HG03457 (cell line): Measurements from ENCODE around the gene HMCES.
A peak's percentile ranks its signal among the peaks of the same experiment; 100 is the strongest.
"Not testable (repeated sequence)": the region's sequence is repeated elsewhere in the genome, so short reads cannot be mapped to it uniquely, and the experiment has no call there.

Experiments used
- ATAC-seq: cut with Tn5 transposase; IDR thresholded peaks from one replicate; pipeline ENCODE4 v1.9.1; 2021; ENCODE audit warnings: moderate number of reproducible peaks; ENCODE audit not compliant: unreplicated experiment

Gene HMCES

DNA sequence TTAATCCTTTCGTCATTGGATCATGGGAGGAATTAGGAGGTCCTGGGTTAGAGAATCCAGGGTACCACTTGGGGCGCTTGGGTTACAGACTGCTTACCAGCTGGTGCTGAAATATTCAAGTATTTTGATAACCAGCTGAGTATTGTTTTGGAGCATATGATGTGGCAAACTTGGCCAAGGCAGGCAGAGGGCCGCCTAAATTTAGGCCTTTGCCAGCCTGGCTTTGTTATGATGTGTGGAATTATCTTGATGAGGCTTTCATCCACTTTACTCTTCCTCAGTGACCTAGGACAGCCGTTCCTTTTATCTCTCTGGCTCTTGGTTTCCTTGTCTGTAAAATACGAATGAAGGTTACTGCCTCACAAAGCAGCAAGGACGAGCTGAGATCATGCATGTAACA, 22.4 kb upstream of the HMCES start:
- ATAC-seq, result no peak

DNA sequence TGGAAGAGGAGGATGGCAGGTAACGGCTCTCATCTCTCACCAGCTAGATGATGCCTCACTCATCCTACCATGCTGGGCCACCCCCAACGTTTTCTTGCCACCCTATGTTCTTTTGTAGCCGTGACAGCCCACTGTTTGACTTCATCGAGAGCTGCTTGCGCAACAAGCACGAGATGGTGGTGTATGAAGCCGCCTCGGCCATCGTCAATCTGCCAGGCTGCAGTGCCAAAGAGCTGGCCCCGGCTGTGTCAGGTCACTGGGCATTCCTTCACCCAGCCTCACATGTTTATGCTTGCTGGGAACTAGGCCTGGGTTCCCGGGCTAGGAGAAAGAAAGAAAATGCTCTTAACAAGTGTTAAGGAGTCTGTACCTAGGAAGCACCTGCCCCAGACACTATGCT, 21.1 kb upstream of the HMCES start:
- ATAC-seq, result no peak

DNA sequence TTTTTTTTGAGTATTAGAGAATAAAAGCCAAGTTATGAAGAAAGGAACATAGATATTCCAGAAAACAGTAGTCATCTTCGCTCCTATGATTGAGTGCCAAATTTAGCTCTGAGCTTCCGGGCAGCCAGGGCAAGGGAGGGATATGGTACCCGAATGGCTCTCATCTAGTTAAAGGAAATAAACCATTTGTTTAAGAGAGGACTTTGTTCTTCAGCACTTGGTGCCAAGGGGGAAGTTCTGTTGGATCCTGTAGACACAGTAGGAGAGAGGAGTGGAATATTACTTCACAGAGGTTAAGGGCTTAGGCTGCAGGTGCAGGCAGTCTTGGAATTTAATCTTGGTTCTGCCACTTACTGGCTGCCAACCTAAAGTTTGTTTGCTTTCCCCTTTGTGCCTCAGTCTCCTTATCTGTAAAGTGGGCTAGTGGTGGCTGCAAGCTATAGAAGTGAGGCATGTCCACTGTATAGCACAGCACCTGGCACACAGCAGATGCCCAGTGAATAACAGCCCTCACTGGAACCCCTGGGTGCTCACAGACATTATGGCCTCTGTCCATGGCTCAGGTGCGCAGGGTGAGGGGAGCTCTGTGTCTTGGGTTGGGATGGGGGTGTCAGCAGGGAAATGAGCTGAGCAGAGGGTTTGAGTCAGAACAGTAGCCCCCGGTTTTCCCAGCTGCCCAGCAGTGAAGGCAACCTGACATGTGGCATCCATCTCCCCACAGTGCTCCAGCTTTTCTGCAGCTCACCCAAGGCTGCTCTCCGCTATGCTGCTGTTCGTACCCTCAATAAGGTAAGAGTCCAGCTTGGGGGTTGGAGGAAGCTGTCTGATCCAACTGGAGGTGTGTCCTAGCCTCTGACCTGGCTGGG, 18.8 kb upstream of the HMCES start:
- no peak for ATAC-seq

DNA sequence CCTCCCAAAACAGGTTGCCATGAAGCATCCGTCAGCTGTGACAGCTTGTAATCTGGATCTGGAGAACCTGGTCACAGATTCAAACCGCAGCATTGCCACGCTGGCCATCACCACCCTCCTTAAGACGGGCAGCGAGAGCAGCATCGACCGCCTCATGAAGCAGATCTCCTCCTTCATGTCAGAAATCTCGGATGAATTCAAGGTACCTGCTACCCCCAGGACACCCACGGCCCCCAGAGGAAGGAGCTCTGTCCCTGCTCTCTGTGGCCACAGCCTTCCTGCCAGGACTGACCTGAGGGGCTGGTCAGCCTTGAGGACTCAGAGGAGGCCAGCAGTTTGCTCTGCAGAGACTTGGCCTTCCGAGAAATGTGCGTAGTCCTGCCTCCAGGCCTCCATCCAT, 18.1 kb upstream of the HMCES start:
- ATAC-seq, result no peak

DNA sequence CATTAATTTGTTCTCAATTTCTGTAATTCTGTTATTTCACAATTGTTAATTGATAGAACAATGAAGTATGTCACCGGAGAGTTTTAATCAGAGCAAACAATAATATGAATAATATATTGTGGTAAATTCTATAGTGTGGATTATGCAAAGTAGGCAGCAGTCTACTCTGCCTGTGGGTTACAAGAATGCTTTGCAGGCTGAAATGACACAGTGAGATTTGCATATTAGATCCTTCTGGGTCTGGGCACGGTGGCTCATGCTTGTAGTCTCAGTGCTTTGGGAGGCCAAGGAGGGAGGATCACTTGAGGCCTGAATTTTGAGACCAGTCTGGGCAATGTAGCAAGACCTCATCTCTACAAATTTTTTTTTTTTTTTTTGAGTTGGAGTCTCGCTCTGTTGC, 16.8 kb upstream of the HMCES start:
- no peak for ATAC-seq

DNA sequence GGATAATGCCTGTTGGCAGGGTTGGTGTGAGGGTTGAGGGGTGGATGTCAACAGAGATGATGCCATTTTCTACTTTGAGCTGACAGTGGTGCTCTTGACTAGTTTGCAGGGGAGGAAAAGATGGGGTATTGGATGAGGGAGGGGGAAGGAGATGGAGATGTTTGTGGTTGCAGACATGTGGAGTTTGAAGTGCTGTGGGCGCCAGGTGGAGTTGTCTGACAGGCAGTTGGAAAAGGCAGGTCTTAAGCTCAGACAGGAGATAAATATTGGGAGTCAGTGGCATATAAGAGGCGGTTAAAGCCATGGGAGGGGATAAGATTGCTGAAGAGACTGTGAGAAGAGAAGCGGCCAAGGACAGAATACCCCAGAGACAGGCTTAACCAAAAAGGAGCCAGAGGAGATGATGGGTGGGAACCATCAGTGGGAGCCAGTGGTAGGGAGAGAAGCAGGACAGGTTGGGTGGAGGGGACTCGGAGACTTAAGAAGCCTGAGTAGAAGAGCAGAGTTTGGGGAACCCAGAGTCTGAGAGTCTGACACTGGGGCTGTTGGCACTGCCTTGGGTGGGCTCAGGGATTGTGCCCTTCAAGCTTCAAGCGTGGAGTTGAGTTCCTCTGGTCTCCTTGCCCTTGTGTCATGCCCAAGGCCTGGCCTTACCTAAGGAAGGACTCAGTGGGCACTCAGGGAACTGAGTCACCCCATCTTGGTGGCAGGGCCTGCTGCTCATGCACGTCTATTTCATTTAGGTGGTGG, 15.3 kb upstream of the HMCES start:
- no peak for ATAC-seq

DNA sequence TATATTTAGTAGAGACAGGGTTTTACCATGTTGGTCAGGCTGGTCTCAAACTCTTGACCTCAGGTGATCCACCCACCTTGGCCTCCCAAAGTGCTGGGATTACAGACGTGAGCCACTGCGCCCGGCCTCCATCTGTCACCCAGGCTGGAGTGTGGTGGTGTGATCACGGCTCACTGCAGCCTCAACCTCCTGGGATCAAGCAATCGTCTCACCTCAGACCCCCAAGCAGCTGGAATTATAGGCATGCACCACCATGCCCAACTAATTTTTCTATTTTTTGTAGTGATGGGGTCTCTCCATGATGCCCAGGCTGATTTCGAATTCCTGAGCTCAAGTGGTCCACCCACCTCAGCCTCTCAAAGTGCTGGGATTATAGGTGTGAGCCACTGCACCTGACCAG, 13.7 kb upstream of the HMCES start:
- ATAC-seq, result not testable (repeated sequence)

DNA sequence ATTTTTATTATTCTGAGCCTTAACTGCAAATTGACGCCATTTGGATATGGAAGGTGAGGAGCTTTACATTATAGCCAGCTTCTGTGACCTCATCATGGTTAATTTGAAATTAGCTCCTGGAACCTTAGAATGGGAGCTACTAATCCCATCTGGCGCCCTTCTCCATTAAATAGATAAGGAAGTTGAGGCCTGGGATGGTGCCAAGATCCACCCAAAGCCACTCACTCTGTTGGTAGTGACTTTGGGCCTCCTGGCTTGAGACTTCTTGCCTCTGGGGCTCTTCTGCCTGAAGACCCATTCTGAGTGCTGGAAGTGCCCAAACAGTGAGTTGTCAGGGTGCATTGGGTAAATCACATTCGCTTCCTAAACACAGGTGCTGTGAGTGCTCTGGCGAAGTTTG, 12.0 kb upstream of the HMCES start:
- no peak for ATAC-seq

DNA sequence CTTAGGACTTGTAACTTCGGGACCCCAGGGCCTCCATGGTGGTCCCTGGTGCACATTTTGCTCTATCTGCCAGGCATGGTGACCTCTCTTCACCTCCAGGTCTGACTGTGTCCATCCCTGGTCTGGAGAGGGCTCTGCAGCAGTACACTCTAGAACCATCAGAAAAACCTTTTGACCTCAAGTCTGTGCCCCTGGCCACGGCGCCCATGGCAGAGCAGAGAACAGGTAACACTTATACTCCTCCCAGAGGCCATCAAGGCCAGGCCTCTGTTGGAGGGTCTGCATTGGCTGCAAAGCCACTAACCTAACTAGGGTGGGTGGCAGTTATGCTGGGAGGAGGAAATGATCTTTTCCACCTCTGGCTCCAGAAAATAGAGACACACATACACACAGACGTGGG, 10.3 kb upstream of the HMCES start:
- ATAC-seq, result no peak

DNA sequence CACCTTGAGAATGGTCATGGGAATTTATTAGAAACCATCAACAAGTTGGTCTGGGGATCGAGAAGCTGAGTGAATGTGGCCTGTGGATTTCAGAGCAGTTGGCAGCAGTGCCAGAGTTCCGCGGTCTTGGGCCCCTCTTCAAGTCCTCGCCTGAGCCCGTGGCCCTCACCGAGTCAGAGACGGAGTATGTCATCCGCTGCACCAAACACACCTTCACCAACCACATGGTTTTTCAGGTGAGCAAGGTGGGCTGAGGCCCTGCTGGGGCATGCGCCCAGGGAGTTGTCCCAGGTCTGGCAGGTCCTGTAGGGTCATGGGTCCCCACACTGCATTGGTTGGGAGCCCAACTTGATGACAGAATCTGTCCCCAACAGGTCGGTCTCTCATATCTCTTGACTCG, 7.0 kb upstream of the HMCES start:
- ATAC-seq, result no peak

DNA sequence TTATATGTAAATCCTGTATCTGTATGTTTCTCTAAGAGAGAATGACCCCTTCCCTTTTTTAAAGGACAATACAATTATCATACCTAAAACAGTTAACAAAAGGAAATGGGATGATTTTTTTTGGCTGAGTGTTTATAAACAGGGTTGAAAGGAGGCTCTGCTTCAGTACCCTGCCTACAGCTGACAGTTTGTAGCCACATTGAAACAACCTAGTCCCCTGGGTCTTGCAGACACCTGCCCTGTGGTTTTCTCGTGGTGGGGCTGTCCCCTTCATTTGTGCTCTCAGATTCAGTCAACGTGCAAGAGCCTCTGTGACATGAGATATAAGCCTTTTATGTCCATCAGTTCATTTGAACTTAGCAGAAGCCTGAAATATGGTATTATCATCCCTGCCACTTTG, 2.3 kb upstream of the HMCES start:
- peak; percentile 77 for ATAC-seq

DNA sequence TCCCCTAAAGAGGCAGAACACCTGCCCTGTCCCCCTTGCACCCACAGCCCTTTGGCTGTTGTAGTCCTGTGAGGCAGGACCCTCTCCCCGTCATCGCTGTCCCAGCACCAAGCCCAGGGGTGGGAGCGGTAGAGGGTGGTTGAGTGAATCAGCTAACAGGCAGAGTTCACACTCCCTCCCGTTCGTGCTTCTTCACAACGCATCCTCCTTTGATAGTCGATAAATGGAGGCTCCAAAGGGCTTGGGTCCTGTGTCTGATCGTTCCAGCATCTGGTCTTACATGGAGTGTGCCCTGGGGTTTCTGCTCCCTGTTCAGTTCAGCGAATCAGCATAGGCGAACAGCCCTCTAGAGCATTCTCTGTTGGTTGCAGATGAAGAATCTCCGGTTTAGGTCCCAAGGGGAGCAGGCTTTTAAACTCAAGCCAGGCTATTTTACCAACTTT, 820 bp upstream of the HMCES start:
- no peak for ATAC-seq

DNA sequence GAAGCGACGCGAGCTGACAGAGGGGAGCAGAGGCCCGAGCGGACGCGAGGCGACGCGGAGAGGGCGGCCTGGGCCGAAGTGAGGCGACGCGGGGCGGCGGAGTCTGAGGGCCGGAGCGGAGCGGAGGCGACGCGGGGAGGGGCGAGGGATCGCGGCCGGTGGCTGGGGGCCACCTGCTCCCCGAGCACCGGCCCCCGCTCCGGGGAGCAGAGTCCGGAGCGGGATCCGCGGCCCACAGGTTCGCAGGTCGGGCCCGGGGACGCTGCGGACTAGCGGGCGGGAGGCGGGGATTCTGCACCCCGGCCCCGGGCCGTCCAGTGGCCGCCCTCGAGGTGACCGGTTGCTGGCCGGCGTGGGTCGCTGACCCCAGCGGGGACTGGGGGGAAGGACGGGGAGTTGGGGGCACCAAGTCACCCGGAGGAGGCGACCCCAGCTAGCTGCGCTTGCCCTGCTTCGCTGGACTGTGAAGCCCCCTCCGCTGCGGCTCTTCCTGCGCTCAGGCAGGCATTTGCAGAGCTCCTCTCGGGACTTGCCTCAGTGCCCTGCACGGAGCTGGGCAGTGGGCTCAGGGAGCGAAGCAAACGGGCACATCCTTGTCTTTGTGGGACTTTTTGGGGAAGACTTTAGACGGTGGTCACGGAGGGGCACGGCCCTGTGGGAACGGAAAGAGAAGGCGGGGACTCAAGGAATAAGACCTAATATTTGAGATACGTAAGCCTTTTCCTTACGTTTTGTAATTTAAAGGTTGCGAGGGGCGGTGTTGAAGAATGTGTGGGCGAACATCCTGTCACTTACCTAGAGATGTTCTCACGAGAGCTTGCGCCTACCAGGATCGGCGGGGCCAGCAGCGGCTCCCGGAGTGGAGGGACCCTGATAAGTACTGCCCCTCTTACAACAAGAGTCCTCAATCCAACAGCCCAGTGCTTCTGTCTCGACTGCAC, 566 bp downstream of the HMCES start:
- ATAC-seq, result no peak

DNA sequence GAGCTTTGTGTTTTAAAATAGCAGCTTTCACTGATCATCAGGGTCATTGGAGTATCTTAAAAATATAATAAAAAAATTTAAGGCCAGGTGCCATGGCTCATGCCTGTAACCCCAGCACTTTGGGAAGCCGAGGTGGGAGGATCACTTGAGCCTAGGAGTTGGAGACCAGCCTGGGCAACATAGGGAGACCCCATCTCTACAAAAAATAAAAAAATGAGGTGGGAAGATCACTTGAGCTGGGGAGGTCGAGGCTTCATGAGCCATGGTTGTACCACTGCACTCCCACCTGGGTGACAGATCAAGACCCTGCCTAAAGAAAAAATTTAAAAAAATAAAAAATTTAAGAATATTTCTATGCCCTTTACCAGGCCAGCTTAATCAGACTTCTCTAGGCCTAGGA, 1.5 kb downstream of the HMCES start:
- ATAC-seq, result no peak

DNA sequence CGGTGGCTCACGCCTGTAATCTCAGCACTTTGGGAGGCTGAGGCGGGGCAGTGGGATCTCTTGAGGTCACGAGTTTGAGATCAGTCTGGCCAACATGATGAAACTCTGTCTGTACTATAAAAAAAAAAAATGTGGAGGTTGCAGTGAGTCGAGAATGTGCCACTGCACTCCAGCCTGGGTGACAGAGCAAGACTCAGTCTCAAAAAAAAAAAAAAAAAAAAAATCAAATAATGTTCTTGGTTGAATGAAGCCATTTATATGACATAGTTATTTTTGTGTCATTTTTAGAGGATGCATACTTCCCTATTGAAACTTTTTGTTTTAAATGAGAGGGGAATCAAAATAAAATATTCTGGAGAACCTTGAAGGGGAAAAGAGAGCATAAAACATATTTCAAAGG, 3.1 kb downstream of the HMCES start:
- no peak for ATAC-seq

DNA sequence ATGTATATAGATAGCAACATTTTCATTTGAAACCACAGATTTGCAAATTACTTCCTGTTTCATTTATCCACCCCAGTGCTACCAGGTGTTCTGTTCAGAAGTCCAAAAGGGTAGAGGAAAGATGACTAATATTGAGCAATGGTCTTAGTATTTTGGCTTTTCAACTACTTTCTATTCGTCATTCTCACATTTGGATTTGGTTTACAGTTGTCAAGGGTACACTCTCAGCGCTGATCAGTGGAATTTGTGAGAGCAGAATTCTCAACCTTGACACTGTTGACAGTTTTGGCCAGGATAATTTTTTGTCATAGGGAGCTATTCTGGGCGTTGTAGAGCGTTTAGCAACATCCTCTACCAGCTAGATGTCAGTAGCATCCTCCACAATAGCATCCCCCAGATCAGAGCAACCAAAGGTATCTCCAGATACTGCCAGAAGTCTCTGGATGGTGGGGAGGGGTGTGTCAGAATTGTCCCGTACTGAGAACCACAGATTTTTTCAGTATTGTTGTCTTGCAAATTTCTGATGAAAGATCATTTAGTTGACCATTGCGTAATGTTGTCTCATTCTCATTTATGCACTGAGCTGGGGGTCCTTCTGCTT, 4.2 kb downstream of the HMCES start:
- ATAC-seq, result peak; percentile 64

DNA sequence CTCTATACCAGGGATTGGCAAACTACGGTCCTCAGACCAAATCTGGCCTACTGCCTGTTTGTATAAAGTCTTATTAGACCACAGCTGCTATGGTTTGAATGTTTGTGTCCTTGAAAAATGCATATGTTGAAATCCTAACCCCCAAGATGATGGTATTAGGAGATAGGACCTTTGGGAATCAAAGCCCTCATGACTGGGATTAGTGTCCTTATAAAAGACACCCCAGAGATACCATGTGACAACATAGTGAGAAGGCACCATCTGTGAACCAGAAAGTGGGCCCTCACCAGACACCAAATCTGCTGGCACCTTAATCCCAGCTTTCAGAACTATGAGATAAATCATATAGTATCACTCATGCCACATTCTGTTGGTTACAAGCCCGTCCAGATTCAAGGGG, 7.4 kb downstream of the HMCES start:
- ATAC-seq, result no peak

DNA sequence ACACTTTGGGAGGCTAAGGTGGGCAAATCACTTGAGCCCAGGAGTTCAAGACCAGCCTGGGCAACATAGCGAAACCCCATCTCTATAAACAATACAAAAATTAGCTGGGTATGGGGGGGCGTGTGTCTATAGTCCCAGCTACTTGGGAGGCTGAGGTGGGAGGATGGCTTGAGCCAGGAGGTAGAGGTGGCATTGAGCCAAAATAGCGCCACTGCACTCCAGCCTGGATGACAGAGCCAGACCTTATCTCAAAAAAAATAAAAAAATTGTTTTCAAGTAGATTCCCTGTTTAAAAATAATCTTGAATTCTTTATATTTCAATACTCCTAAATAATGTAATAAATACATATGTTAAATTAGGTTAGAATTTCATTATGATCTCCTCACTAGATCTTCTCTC, 9.8 kb downstream of the HMCES start:
- no peak for ATAC-seq

DNA sequence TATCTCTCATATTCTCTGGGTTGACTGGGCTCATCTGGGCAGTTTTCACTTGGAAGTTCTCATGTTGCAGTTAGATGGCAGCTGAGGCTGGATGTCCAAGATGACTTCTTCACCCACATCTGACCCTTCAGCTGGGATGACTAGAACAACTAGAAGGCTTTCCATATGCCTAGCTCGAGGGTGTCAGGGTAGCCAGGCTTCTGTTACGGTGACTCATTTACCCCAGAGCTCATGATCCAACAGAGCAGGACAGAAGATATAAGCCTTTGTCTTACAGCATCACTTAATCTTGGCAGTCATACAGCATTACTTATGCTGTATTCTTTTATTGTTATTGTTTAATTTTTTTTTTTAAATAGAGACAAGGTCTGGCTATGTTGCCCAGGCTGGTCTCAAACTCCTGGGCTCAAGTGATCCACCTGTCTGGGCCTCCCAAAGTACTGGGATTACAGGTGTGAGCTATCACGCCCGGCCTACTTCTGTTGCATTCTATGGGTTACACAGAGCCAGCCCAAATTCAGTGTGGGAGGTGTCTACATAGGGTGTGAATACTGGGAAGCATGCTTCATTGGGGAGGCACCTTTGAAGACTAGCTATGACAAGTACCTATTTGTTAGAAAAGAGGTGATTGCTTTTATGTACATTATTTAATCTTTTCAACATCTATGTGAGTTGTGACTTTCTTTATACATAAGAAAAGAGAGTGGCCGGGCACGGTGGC, 10.7 kb downstream of the HMCES start:
- ATAC-seq, result no peak

DNA sequence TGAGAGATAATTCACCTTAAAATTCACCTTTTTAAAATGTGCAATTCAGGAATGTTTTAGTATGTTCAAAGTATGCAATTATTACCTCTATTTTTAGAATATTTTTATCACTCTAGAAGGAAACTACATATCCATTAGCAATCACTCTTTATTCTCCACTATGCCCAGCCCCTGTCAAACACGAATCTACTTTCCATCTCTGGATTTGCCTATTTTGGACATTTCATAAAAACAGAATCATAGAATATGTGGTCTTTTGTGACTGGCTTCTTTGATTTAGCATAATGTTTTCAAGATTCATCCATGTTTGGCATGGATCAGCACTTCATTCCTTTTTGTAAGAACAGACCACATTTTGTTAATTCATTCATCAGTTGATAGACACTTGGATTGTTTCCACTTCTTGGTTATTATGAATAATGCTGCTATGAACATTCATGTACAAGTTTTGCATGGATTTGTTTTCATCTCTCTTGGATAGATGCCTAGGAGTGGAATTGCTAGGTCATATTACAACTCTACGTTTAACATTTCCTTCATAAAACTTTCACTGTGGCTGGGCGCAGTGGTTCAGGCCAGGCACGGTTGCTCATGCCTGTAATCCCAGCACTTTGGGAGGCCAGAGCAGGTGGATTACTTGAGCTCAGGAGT, 12.7 kb downstream of the HMCES start:
- ATAC-seq, result no peak
